Large intestine (tissue), 12 donors: ENCODE measurements around the gene CD2. TPM values are rescaled to one million over a fixed set of nuclear protein-coding genes. Genes with fewer than 3 reads are reported as not detected.

Experiments
- DNase-seq, 2 donors: peaks; one replicate each; pipeline versions ENCODE4 v3.0.0 to v3.0.0-alpha.2; 2013
- H3K27ac ChIP-seq: one replicate; pipeline ENCODE4 v1.5.1; 2013; ENCODE audit warnings: low read length
- H3K27me3 ChIP-seq: 2 replicates; pipeline ENCODE4 v1.6.1; 2013; ENCODE audit warnings: low read length; ENCODE audit not compliant: control insufficient read depth, insufficient read depth
- H3K36me3 ChIP-seq: 2 replicates; pipeline ENCODE4 v1.6.1; 2013; ENCODE audit warnings: low read length; ENCODE audit not compliant: control insufficient read depth, insufficient read depth
- H3K4me1 ChIP-seq: one replicate; pipeline ENCODE4 v1.6.1; 2013; ENCODE audit warnings: low read length; ENCODE audit not compliant: control insufficient read depth, insufficient read depth
- H3K4me3 ChIP-seq: one replicate; pipeline ENCODE4 v1.5.1; 2013; ENCODE audit warnings: low read length
- H3K9me3 ChIP-seq: one replicate; pipeline ENCODE4 v1.6.1; 2013; ENCODE audit warnings: mild to moderate bottlenecking, low read depth, low read length, moderate library complexity; ENCODE audit not compliant: control insufficient read depth
- WGBS: methylation state at CpG from one replicate; pipeline ENCODE4 v1.1.5; 2013; ENCODE audit warnings: low lambda C conversion rate; ENCODE audit not compliant: insufficient coverage; 5-methylcytosine and 5-hydroxymethylcytosine counted together
- long read RNA-seq, 11 donors: transcript quantifications; one replicate each; lab custom pipeline, GENCODE V29; 2026
- polyA plus RNA-seq: library from polyadenylated mRNA; unstranded; fragments of 120-200 nt; gene quantifications from one replicate; pipeline ENCODE4 v1.2.1, GENCODE V29; 2013

Gene CD2
- 2.0 TPM for polyA plus RNA-seq
- long read RNA-seq, donor 1, partial matches to known transcripts: 0 of 2 reads
- long read RNA-seq, donor 1, other reads (novel, unspliced or antisense): 0 of 2 reads
- long read RNA-seq, donor 2, partial matches to known transcripts: 0 of 1 reads
- long read RNA-seq, donor 2, other reads (novel, unspliced or antisense): 0 of 1 reads
- long read RNA-seq, donor 3: 0 reads
- long read RNA-seq, donor 4, partial matches to known transcripts: 0 of 1 reads
- long read RNA-seq, donor 4, other reads (novel, unspliced or antisense): 0 of 1 reads
- long read RNA-seq, donor 5, partial matches to known transcripts: 0 of 1 reads
- long read RNA-seq, donor 5, other reads (novel, unspliced or antisense): 0 of 1 reads
- long read RNA-seq, donor 6: 0 reads
- long read RNA-seq, donor 7, partial matches to known transcripts: 0 of 1 reads
- long read RNA-seq, donor 7, other reads (novel, unspliced or antisense): 0 of 1 reads
- long read RNA-seq, donor 8, partial matches to known transcripts: 0 of 2 reads
- long read RNA-seq, donor 8, other reads (novel, unspliced or antisense): 0 of 2 reads
- long read RNA-seq, donor 9, partial matches to known transcripts: 0 of 1 reads
- long read RNA-seq, donor 9, other reads (novel, unspliced or antisense): 0 of 1 reads
- long read RNA-seq, donor 10, partial matches to known transcripts: 0 of 1 reads
- long read RNA-seq, donor 10, other reads (novel, unspliced or antisense): 0 of 1 reads
- long read RNA-seq, donor 11: 0 reads

GRCh38 chr1:116754198-116754977 lies at the start of gene CD2:
CD2 (plus strand) TSS chr1:116754430; CDS start chr1:116754493, 63 bp downstream.
- no peaks in the 10 kb centered on the region for H3K4me1 ChIP-seq
- no peak within 1 kb of the TSS for H3K27ac ChIP-seq
- no peak for DNase-seq
- 91% methylated on average over 3 of the region's 7 CpGs for WGBS
- H3K9me3 ChIP-seq: no peaks in the 10 kb centered on the region
- H3K36me3 ChIP-seq: no peaks in the 10 kb centered on the region
- no peak within 1 kb of the TSS for H3K4me3 ChIP-seq
- H3K27me3 ChIP-seq: no peaks in the 10 kb centered on the region

- Histone ChIP-seq H3K4me1 (no peaks in the 10 kb centered on the region), H3K27me3 (no peaks in the 10 kb centered on the region), H3K4me3 (no peak overlapping the region), H3K27ac (no peak overlapping the region), H3K36me3 (no peaks in the 10 kb centered on the region), H3K9me3 (no peaks in the 10 kb centered on the region)
- no peak for DNase-seq
- 90% methylated on average over 1 of the region's 2 CpGs for WGBS
Measured at GRCh38 chr1:116706123-116706522, 48.1 kb upstream of the CD2 start.

GRCh38 chr1:116706841-116707240 lies 47.4 kb upstream of the CD2 start:
- no peaks in the 10 kb centered on the region for H3K27me3 ChIP-seq
- H3K9me3 ChIP-seq: no peaks in the 10 kb centered on the region
- H3K27ac ChIP-seq: no peak overlapping the region
- H3K4me3 ChIP-seq: no peak overlapping the region
- no peak for DNase-seq
- no peaks in the 10 kb centered on the region for H3K36me3 ChIP-seq
- no peaks in the 10 kb centered on the region for H3K4me1 ChIP-seq

GRCh38 chr1:116708255-116708900 lies 45.9 kb upstream of the CD2 start:
- no peak overlapping the region for H3K27ac ChIP-seq
- H3K27me3 ChIP-seq: no peaks in the 10 kb centered on the region
- H3K9me3 ChIP-seq: no peaks in the 10 kb centered on the region
- H3K36me3 ChIP-seq: no peaks in the 10 kb centered on the region
- no CpG with 5 or more reads among the region's 6 CpGs for WGBS
- no peaks in the 10 kb centered on the region for H3K4me1 ChIP-seq
- no peak for DNase-seq
- H3K4me3 ChIP-seq: no peak overlapping the region

GRCh38 chr1:116709666-116710167 lies 44.5 kb upstream of the CD2 start:
- H3K27me3 ChIP-seq: no peaks in the 10 kb centered on the region
- H3K4me1 ChIP-seq: no peaks in the 10 kb centered on the region
- no peak overlapping the region for H3K27ac ChIP-seq
- H3K9me3 ChIP-seq: no peaks in the 10 kb centered on the region
- H3K4me3 ChIP-seq: no peak overlapping the region
- 100% methylated on average over 2 of the region's 7 CpGs for WGBS
- H3K36me3 ChIP-seq: no peaks in the 10 kb centered on the region
- no peak for DNase-seq

GRCh38 chr1:116710420-116711262 lies 43.6 kb upstream of the CD2 start:
- H3K4me1 ChIP-seq: no peaks in the 10 kb centered on the region
- H3K27me3 ChIP-seq: no peaks in the 10 kb centered on the region
- no peak overlapping the region for H3K27ac ChIP-seq
- H3K4me3 ChIP-seq: no peak overlapping the region
- no peak for DNase-seq
- H3K36me3 ChIP-seq: no peaks in the 10 kb centered on the region
- WGBS: no CpG with 5 or more reads among the region's 2 CpGs
- no peaks in the 10 kb centered on the region for H3K9me3 ChIP-seq

GRCh38 chr1:116711263-116711840 lies 42.9 kb upstream of the CD2 start:
- H3K4me1 ChIP-seq: no peaks in the 10 kb centered on the region
- H3K9me3 ChIP-seq: no peaks in the 10 kb centered on the region
- H3K36me3 ChIP-seq: no peaks in the 10 kb centered on the region
- no peaks in the 10 kb centered on the region for H3K27me3 ChIP-seq
- H3K4me3 ChIP-seq: no peak overlapping the region
- no peak overlapping the region for H3K27ac ChIP-seq
- DNase-seq: peak; percentile 47 to 56
- no CpG with 5 or more reads among the region's 2 CpGs for WGBS

GRCh38 chr1:116712510-116712909 lies 41.7 kb upstream of the CD2 start:
- Histone ChIP-seq H3K27me3 (no peaks in the 10 kb centered on the region), H3K27ac (no peak overlapping the region), H3K4me3 (no peak overlapping the region), H3K9me3 (no peaks in the 10 kb centered on the region), H3K4me1 (no peaks in the 10 kb centered on the region), H3K36me3 (no peaks in the 10 kb centered on the region)
- DNase-seq: no peak
- 20% methylated on average over 2 of the region's 6 CpGs for WGBS

- Histone ChIP-seq H3K27me3 (no peaks in the 10 kb centered on the region), H3K27ac (no peak overlapping the region), H3K4me1 (no peaks in the 10 kb centered on the region), H3K4me3 (no peak overlapping the region), H3K36me3 (no peaks in the 10 kb centered on the region), H3K9me3 (no peaks in the 10 kb centered on the region)
- DNase-seq: no peak
- no CpG with 5 or more reads among the region's 3 CpGs for WGBS
Measured at GRCh38 chr1:116713474-116713873, 40.8 kb upstream of the CD2 start.
